GM19467 (cell line): Measurements from ENCODE around the gene ANXA9.

Source experiments
- ATAC-seq: cut with Tn5 transposase; IDR thresholded peaks from one replicate; pipeline ENCODE4 v1.9.1; 2021; ENCODE audit warnings: mild to moderate bottlenecking, moderate library complexity; ENCODE audit not compliant: unreplicated experiment

ANXA9 gene, protein sequence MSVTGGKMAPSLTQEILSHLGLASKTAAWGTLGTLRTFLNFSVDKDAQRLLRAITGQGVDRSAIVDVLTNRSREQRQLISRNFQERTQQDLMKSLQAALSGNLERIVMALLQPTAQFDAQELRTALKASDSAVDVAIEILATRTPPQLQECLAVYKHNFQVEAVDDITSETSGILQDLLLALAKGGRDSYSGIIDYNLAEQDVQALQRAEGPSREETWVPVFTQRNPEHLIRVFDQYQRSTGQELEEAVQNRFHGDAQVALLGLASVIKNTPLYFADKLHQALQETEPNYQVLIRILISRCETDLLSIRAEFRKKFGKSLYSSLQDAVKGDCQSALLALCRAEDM

DNA sequence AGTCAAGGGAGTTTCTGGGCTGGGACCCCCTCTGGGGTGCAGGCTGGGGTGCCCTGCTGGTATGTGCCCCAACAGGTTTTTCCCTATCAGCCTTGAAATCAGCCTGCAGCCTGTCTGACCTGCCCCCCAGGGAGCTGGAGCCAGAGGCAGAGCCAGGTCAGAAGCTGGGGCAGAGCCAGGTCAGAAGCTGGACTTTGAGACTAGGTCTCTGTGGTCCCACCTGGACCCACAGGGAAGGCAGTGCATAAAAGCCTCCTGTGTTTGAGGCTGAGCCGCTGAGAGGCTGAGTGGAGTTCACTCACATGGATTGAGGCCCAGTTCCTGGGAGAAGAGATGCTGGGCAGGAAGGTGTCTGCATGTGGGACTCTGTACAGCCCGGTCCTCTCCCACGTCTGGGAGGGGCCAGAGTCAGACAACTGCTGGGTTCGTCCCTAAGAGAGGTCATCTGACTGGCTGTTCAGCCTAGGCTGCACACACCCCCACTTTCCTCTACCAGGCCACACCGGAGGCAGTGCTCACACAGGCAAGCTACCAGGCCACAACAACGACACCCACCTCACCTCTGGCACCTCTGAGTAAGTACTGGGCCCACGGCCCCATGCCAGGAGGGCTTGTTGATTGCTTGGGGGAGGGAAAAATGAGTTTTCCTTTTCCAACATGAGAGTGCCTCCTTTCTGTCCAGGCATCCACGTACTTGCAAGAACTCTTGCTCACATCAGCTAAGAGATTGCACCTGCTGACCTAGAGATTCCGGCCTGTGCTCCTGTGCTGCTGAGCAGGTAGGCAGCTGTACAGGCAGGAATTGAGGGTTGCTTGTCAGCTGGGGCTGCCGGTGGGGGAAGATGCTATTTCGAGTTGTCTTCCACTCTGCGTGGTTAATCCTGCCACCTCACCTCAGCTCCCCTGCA, at the start of gene ANXA9:
Gene ANXA9, plus strand, starts transcription at position 488 of the 908 bp plus-strand sequence. CDS start 814 bp downstream, outside the sequence.
- ATAC-seq: no peak

DNA sequence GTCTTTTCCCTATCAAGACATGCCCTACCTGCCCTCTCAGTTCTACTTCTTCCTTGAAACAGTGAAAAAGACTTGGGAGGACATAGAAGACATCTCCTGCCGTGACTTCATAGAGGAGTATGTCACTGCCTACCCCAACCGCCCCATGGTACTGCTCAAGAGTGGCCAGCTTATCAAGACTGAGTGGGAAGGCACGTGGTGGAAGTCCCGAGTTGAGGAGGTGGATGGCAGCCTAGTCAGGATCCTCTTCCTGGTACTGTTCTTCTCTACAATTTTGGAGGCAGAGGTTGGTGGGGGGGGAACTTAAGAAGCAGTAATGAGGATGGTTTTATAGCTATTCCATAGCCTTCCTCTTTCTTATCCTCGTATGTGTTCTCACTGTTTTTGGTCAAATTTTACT, 37.2 kb upstream of the ANXA9 start:
- ATAC-seq: no peak

DNA sequence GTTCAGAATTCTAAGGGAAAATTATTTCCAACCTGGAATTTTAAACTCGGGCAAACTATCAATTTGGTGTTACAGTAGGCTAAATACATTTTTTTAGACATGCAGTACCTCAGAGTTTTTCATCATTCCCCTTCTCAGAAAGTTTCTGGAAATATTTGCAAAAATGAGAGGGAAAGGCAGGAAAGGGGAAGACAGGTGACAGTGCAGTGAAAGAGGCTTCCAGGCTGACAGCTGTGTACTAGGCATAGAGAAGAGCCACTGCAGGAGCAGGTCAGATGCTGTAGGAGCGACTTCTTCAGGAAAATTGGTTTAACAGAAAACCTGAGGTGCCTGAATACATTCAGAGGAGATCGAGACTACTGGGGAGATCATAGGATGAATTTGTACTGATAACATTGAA, 27.4 kb upstream of the ANXA9 start:
- ATAC-seq: no peak

DNA sequence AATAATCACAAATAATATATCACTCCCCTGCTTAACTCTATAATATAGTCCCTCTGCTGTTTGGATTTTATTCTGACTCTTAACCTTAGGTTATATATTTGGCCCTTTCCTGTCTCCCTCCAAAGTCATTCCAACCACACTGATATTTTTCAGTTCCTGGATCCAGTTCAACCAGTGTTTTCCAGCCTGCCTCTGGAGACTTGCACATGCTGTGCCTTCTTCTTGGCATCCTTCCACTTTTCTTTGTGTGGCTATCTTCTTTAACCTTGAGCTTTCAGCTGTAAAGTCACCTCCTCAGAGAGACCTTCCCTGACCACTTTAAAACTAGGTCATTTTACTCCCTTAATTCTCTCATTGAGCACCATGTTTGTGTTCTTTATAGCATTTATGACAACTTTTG, 26.8 kb upstream of the ANXA9 start:
- ATAC-seq: no peak

DNA sequence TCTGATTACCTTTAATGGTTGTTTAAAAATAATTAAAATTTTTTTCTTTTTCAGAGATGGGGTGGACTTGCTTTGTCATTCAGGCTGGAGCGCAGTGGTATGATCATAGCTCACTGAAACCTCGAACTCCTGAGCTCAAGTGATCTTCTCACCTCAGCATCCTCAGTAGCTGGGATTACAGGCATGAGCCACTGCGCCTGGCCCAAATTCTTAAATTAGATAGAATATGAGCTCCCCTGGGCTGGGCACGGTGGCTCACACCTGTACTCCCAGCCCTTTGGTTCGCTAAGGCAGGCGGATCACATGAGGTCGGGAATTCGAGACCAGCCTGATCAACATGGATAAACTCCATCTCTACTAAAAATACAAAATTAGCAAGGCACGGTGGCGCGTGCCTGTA, 24.4 kb upstream of the ANXA9 start:
- no peak for ATAC-seq

DNA sequence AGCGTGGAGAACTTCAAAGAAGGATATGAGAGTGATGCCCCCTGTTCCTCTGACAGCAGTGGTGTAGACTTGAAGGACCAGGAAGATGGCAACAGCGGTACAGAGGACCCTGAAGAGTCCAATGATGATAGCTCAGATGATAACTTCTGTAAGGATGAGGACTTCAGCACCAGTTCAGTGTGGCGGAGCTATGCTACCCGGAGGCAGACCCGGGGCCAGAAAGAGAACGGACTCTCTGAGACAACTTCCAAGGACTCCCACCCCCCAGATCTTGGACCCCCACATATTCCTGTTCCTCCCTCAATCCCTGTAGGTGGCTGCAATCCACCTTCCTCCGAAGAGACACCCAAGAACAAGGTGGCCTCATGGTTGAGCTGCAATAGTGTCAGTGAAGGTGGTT, 21.4 kb upstream of the ANXA9 start:
- no peak for ATAC-seq

DNA sequence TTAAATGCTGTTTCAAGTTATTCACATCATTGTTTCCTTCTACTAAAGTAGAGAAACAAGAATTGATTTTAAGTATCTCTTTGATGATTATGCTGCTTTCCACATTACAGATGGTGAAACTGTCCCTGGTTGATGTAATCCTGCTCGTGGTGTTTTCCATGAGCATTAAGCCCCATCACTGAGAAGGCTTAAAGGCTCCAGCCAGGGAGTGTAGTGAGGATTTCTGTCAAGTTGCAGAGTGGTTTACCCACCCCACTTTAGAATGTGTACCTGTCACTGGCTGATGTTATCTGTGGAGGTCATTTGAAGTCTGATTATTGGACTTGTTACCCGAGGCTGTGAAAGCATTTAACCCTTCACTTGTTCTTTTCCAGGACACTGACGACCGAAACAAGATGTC, 20.3 kb upstream of the ANXA9 start:
- ATAC-seq: no peak

DNA sequence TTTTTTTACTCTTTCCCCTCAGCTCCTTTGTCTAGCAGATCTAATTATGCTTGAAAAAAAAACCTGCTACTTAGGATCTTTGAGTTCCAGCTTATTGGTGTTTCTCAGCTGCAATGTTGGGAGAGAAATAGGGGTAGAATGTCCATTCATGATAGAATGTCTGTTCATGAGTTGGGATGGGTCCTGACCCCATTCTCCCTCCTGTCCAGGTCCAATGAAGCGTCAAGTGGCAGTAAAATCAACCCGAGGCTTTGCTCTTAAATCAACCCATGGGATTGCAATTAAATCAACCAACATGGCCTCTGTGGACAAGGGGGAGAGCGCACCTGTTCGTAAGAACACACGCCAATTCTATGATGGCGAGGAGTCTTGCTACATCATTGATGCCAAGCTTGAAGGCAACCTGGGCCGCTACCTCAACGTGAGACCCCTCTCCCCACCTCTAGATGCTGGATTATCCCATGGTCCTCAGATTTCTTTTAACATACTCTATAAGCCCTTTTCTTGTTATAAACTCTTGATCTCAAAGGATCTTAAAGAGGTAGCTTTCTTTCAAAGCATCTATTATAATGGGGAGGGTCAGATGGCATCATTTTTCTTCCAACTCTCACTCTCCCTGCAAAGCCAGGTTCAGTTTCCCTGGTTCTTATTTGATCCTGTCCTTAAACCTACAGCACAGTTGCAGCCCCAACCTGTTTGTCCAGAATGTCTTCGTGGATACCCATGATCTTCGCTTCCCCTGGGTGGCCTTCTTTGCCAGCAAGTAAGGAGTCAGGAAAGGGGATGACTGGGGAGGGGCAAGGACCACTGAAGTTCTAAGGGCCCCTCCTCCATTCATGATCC, 18.6 kb upstream of the ANXA9 start:
- ATAC-seq: no peak

DNA sequence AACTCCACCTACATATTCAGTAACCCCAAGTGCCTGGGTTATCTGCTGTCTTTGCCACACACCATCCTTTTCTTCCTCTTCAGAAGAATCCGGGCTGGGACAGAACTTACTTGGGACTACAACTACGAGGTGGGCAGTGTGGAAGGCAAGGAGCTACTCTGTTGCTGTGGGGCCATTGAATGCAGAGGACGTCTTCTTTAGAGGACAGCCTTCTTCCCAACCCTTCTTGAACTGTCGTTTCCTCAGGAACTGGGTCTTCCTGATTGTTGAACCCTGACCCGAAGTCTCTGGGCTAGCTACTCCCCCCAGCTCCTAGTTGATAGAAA, 18.0 kb upstream of the ANXA9 start:
- ATAC-seq: no peak

DNA sequence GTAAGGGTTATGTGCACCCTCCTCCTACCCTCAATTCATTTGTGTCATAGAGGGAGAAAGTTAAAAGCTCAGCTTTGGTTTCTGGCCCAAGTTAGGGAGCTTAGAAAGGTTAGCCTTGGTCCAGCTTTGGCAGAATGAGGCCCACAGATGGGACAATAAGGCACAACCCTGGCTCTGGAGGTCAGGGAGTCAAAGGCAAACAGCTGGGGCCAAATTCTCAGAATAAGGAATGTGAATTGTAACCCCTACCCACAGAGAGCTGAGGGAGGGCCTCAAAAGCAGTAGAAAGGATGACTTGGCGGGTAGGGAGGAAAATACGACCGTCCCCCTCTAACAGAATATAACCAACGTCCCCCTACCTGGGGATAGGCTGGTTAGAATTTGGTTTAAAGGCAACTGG, 16.5 kb upstream of the ANXA9 start:
- ATAC-seq: no peak

DNA sequence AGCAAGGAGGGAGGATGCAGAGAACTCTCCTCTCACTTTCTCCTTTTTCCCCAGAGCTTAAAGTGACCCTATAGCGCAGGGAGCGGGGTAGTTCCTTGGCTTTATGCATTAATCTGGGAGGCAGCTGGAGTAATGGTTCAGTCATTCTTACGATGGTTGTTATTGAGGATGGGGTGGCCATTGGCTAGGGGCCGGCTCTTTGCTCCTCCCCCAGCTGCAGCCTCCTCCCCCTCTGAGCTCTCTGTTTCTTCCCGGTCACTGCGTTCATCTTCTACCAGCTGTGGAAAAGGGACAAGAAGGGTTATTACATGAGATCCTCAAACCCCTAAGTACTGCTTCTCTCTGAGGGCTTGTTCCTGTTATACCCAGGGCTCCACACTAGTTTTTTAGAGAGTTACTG, 16.1 kb upstream of the ANXA9 start:
- ATAC-seq: no peak

DNA sequence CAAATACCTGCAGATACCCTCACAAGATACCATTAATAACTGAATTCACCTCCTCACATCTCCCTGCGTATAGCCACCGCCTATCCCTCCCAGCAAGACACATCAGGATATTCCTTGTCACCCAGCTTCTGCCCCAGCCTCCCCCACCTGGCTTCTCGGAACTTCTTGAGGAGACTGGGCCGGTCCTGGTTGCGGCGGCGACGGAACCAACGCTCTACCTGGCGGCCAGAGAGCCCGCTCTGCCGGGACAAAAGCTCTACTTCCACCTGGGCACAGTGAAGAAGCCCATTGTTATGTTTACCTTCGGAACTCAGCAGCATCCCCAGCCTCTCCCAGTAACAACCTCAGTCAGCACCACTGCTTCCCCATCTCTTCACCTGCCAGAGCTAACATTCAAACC, 14.2 kb upstream of the ANXA9 start:
- no peak for ATAC-seq

DNA sequence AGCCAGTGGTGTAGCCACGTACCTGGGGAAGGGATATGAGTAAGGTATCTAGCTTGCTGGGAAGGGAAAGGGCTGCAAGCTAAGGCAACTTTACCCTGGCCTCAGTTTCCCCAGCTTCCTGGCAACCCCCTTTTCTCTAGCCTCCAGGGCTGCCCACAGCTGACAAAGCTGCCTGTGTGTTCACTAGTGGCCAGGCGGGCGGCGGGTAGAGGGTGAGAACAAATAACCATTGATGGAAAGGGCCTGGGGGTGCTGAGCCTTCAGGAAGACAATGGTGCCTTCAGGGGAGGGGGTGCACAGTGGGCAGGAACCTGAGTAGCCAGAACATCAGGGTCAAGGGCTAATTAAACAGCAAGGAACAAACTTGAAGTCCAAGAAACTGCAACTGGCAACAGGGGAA, 13.6 kb upstream of the ANXA9 start:
- no peak for ATAC-seq

DNA sequence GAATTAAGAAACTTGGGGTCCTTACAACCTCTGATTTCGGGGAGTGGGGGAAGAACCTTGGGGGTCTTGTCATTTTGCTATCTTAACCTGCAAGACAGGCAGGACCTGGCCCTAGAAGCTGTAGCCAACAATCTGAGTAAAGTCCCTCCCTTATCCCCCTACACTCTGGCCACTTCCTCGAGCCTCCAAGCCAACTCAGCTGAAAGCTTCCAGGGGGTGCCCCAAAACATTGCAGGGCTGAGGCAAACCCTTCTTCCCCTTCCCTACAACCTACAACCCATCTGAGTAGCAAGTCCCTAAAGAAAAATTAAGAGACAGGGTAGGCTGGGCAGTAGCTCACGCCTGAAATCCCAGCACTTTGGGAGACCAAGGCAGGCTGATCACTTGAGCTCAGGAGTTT, 12.5 kb upstream of the ANXA9 start:
- ATAC-seq: no peak

DNA sequence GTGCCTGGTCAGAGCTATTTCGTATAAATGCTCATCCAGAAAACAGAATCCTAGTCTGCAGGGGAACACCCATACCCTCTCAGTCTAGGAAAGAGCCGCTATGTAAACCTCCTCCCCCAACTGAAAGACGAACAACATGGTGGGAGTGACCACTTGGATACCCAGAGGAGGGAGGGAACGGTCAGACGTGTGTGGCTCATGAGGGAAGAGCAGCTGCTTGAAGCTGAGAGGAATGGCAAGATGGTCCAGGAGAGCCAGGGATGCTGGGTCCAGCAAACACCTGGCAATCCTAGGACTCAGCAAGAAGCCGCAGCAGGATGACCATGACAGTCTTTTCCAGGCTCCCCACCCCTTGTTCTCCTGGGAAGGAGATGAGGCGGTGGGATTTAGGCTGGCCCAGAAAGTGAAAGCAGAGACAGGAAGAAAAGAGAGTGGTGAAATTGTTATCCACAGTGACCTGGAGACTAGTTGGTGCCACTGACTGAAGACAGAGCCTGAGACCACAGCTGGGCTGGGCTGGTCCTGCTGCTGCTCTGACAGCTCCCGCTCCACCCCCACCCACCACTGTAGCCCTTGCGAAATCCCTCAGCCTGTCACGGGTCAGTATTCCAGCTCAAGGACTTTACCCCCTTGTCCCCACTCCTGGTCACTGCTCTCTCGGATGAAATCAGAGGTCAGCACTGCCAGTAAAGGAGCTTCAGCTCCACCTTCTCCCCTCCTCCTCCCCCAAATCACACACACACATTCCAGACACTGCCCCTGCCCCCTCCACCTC, 11.1 kb upstream of the ANXA9 start:
- no peak for ATAC-seq

DNA sequence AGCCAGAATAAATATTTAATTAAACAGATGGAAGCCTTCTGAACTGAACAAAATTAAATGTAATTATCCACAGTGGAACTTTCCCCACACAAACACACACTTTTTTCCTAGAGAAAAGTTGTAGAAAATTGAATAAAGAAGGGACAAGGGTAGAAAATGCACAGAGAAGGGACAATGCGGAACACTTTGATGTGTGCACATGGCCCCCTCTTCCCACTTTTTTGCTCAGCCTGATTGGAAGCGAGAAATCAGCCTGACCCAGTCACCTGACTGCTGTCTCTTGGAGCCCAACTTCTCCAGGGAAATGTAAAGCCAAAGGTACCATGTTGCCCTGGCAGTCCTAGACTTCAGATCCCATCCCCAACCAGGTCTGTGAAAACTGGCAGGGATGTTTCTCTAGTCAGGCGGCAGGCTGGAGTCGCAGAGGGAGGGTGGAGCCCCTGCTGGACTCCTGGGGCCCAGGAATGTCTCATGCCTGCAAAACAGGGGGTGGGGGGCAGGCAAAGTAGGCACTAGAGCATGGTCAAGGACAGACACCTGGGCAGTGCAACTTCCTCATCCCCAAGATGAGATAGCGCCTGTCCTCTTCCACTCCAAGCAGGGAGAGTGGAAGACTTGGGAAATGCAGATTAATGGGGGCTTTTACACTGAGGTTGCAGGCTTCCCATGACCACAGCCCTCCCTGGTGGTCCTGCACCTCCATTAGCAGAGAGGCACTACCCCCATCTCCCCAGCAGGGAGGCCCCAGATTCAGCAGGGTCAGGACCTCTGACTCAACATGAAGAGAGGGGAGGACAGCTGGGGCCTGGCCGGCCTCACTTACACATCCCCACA, 10.3 kb upstream of the ANXA9 start:
- no peak for ATAC-seq

DNA sequence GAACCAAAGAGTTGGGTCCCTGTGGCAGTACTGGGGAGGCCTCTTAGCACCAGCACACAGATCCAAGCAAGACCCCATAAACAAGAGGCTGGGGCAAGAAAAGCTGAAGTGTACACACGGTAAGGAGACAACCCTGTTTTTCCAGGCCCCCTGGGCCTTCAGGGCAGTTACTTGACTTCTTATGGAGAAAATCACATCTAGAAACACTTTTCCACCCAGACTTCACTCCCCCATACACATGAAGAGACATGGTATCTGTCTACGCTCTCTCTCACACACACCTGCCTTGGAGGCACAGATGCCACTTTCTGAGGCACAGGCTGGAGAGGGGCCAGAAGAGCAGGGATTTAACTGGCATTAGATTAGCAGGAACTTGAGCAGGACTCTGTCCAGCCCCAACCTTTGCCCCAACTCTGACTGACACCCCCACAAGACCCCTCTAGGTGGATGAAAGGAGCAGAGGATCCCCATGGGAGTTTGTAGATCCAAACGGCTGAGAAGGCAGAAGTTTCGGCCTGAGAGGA, 9.6 kb upstream of the ANXA9 start:
- no peak for ATAC-seq

DNA sequence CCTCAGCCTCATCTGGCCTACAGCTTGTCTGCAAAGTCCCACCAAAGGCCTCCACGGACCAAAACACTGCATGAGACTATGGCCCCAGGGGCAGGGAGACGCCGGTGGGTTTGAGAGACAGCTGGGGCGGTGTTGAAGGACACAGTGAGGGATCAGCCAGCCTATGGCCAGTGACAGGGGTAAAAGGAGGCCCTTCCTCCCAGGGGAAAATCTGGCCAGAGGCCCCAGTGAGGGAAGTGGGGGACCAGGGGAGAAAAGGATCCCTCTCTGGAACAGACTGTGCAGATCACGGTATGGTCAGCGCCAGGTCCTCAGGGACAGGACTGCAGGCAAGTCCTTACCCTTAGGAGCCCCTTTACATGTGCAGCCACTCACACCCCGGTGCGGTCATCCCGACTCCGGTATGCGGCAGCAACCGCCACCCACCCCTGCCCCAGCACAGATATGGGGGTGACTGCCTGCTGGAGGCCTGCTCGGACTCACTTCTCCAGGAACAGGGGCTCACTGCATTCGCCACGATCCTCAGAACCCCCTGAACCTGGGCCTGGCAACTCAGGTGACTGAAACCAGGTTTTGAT, 8.7 kb upstream of the ANXA9 start:
- ATAC-seq: no peak
